ENCODE data around the gene CAPZB. TPM values are rescaled to one million over a fixed set of nuclear protein-coding genes. Genes with fewer than 3 reads are reported as not detected.

Gene CAPZB
- total and polyA plus RNA-seq, 11 donors: 77.8 to 348 (median 237) TPM

DNA sequence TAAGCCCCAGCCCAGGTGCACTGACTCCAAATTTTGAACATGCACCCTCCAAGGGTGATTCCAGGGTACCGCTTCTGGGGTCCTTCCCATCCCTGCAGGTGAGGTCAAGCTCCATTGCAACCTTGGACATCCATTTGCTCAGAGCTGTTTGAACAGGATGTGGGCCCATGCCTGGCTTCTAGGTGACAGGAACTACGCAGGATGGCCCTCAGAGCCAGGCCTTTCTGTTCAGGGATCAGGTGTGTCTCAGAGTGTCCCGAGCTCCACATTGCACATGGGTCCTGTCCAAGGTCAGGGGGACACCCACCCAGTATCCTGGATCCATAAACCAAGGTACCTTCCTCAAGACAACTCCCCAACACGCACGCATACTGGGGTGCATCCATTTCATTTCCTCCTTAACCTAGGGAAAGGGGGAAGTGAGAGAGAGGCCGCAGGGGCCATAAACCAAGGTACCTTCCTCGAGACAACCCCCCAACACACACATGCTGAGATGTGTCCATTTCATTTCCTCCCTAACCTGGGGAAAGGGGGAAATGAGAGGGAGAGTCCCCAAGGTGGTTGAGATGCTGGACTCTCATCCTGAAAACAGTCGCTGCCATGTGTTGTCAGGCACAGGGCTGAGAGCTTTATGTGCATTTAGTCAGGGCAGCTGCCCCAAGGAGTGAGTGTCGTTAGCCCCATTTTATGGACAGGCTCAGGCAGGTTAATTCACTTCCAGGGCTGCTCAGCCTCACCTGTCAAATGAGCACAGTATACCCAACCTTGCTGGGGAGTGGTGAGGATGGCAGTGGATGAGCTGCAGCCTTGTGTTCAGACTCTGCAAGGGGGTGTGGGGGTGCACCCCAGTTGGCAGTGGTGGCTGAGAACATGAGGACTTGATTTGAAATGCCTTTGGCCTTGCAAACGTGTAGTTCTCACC is 171.1 kb downstream of the CAPZB start:
- no peak for DNase-seq
- no peak for ATAC-seq
- Histone ChIP-seq H3K27ac (no peak overlapping the region), H3K36me3 (peaks cover 0 to 18% (median 14%) of the 10 kb centered on the region in 9 donors), H3K4me3 (no peak overlapping the region), H3K9me3 (no peaks in the 10 kb centered on the region), H3K27me3 (no peaks in the 10 kb centered on the region), H3K4me1 (peaks cover 0 to 35% (median 20%) of the 10 kb centered on the region in 12 donors)
- TF ChIP-seq, protein P1, sequence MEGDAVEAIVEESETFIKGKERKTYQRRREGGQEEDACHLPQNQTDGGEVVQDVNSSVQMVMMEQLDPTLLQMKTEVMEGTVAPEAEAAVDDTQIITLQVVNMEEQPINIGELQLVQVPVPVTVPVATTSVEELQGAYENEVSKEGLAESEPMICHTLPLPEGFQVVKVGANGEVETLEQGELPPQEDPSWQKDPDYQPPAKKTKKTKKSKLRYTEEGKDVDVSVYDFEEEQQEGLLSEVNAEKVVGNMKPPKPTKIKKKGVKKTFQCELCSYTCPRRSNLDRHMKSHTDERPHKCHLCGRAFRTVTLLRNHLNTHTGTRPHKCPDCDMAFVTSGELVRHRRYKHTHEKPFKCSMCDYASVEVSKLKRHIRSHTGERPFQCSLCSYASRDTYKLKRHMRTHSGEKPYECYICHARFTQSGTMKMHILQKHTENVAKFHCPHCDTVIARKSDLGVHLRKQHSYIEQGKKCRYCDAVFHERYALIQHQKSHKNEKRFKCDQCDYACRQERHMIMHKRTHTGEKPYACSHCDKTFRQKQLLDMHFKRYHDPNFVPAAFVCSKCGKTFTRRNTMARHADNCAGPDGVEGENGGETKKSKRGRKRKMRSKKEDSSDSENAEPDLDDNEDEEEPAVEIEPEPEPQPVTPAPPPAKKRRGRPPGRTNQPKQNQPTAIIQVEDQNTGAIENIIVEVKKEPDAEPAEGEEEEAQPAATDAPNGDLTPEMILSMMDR (IDR thresholded peaks at IDR 0.05): no peak
- no peak for TF ChIP-seq POLR2A (IDR thresholded peaks at IDR 0.05)
- WGBS, 4 donors: 89 to 92% (median 91%) methylated on average over 9 to 10 of the region's 10 CpGs
- intact Hi-C loops (cut with DNase I): loop anchor here in 1 of 10 donors (10.0 kb wide), 1 partner anchor 409 kb away; the partner anchor contains the start of gene ALDH4A1

DNA sequence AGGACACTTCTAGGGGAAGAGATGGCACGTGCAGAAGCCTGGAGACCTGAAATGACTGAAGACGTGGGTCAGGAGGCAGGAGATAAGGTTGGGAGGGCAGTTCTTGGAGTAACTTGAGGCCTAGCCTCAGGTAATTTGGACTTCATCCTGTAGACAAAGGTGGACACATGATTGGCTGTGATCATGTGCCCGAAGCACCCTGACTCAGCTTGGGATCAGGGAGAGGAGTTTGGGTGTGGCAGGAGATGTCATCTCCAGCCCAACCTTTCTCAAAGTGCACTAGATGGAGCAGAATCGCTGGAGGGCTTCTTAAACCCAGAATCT is 171.7 kb downstream of the CAPZB start:
- TF ChIP-seq, protein P1 (IDR thresholded peaks at IDR 0.05): no peak
- TF ChIP-seq POLR2A (IDR thresholded peaks at IDR 0.05): no peak
- ATAC-seq (no peak), DNase-seq (no peak)
- no peaks in the 10 kb centered on the region for H3K9me3 ChIP-seq
- no peaks in the 10 kb centered on the region for H3K27me3 ChIP-seq
- peaks cover 0 to 35% (median 20%) of the 10 kb centered on the region in 12 donors for H3K4me1 ChIP-seq
- peaks cover 0 to 12% (median 10%) of the 10 kb centered on the region in 9 donors for H3K36me3 ChIP-seq
- no peak overlapping the region for H3K27ac ChIP-seq
- no peak overlapping the region for H3K4me3 ChIP-seq
- WGBS, 4 donors: 86 to 91% (median 88%) methylated on average over 4 of the region's 4 CpGs
- intact Hi-C loops (cut with DNase I): loop anchor here in 1 of 10 donors (10.0 kb wide), 1 partner anchor 409 kb away; the partner anchor contains the start of gene ALDH4A1

DNA sequence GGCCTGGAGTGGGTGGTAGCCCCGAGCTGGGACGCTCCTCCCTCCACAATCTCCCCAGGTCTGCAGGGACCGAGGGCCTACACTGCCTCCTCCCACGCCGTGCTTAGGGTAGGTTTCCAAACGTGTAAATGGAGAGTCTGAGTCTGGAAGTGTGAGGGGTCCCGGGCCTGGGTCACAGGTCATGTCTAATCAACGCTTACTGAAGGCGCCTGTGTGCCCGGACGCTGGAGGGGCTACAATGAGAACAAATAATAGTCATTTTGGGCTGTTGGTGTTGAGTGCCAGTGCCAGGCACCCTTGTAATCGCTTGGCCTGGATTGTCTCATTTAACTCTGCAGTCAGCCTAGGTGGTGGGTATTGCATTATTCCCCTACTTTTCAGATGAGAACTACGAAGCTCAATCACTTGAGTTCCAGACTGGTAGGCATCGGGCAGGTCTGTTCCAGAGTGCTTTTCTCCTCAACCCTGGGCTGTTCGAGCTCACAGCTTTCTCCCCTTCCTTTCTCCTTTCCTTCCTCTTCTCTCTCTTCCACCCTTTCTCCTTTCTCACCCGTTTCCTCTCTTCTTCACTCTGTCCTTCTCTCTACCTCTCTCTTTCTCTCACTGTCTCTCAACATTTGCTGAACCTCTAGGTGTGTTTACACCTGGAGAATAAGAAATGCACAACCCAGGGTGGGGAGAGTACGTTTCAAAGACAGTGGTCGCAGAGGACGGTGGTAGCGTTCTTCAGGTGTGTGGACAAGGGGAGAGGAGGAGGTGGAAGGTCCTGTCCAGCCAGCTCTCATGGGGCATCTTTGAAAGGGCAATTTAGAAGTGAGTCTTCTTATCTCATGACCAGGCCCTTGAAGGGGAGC is 172.3 kb downstream of the CAPZB start:
- Histone ChIP-seq H3K4me3 (peak overlapping the region; percentile 59 to 97 (median 90)), H3K27me3 (no peaks in the 10 kb centered on the region), H3K36me3 (peaks cover 0 to 13% (median 9%) of the 10 kb centered on the region in 9 donors), H3K9me3 (no peaks in the 10 kb centered on the region), H3K27ac (peak overlapping the region in 11 of 12 donors; percentile 80 to 95 (median 93)), H3K4me1 (peaks cover 0 to 35% (median 20%) of the 10 kb centered on the region in 12 donors)
- 36 to 42% (median 37%) methylated on average over 19 to 20 of the region's 20 CpGs for WGBS, 4 donors
- no peak for DNase-seq
- no peak for TF ChIP-seq POLR2A (IDR thresholded peaks at IDR 0.05)
- TF ChIP-seq, protein P1 (IDR thresholded peaks at IDR 0.05): no peak
- no peak for ATAC-seq
- intact Hi-C loops (cut with DNase I): loop anchor here in 1 of 10 donors (10.0 kb wide), 1 partner anchor 408 kb away; the partner anchor contains the start of gene ALDH4A1
